Measurements from ENCODE around the gene CCDC188.

GRCh38 chr22:20186183-20186870, 35.5 kb upstream of the CCDC188 start:
- TF ChIP-seq CTCF (conservative IDR thresholded peaks at IDR 0.05; ENCODE audit: low read depth, low read length) (0 out of 2 replicates have a peak, but pooled peaks have one; percentile 15), MAFK (IDR thresholded peaks at IDR 0.05; ENCODE audit: low read depth, low read length) (no peak), POLR2A (IDR thresholded peaks at IDR 0.05; ENCODE audit: low read depth, low read length) (no peak), RAD21 (IDR thresholded peaks at IDR 0.05; ENCODE audit: low read length) (no peak; the same call in 1 of the 2 replicates), ELK1 (IDR thresholded peaks at IDR 0.05; ENCODE audit: borderline replicate concordance, low read depth, low read length) (no peak), BHLHE40 (IDR thresholded peaks at IDR 0.05; ENCODE audit: low read depth, low read length) (no peak), MXI1 (IDR thresholded peaks at IDR 0.05; ENCODE audit: borderline replicate concordance, low read depth, low read length) (no peak), CEBPB (IDR thresholded peaks at IDR 0.05; ENCODE audit: low read depth, low read length) (no peak), FOS (IDR thresholded peaks at IDR 0.05; ENCODE audit: low read depth, low read length) (no peak), RFX5 (IDR thresholded peaks at IDR 0.05; ENCODE audit: low read depth, low read length) (no peak), RCOR1 (IDR thresholded peaks at IDR 0.05; ENCODE audit: insufficient replicate concordance, low read length) (no peak)
- TF ChIP-seq, protein P1, sequence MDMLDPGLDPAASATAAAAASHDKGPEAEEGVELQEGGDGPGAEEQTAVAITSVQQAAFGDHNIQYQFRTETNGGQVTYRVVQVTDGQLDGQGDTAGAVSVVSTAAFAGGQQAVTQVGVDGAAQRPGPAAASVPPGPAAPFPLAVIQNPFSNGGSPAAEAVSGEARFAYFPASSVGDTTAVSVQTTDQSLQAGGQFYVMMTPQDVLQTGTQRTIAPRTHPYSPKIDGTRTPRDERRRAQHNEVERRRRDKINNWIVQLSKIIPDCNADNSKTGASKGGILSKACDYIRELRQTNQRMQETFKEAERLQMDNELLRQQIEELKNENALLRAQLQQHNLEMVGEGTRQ (IDR thresholded peaks at IDR 0.05; ENCODE audit: low read depth, low read length): no peak
